Trophoblast cell (in vitro differentiated cells and primary cell): ENCODE results near the gene CRTC1.

Experiments used
- DNase-seq, 2 donors: peaks; one replicate each; pipeline ENCODE4 v3.0.0-alpha.2; 2016
- H2AFZ ChIP-seq: 2 replicates; pipeline ENCODE4 v1.6.1; 2013; ENCODE audit warnings: low read length, moderate library complexity, mild to moderate bottlenecking; ENCODE audit not compliant: insufficient read depth, poor library complexity
- H2AK5ac ChIP-seq: 2 replicates; pipeline ENCODE4 v1.6.1; 2013; ENCODE audit warnings: mild to moderate bottlenecking, low read length
- H2BK120ac ChIP-seq: 2 replicates; pipeline ENCODE4 v1.6.1; 2013; ENCODE audit warnings: low read length, mild to moderate bottlenecking, moderate library complexity; ENCODE audit not compliant: insufficient read depth, poor library complexity
- H2BK12ac ChIP-seq: 2 replicates; pipeline ENCODE4 v1.6.1; 2013; ENCODE audit warnings: mild to moderate bottlenecking, low read length, moderate library complexity
- H2BK5ac ChIP-seq: 2 replicates; pipeline ENCODE4 v1.6.1; 2013; ENCODE audit warnings: low read length, low read depth, moderate library complexity, mild to moderate bottlenecking; ENCODE audit not compliant: poor library complexity
- H3K14ac ChIP-seq: 2 replicates; pipeline ENCODE4 v1.6.1; 2013; ENCODE audit warnings: mild to moderate bottlenecking, low read length
- H3K18ac ChIP-seq: 2 replicates; pipeline ENCODE4 v1.6.1; 2013; ENCODE audit warnings: mild to moderate bottlenecking, low read length
- H3K23ac ChIP-seq: 2 replicates; pipeline ENCODE4 v1.6.1; 2013; ENCODE audit warnings: low read length
- H3K27ac ChIP-seq: 2 replicates; pipeline ENCODE4 v1.5.1; 2013; ENCODE audit warnings: low read depth, mild to moderate bottlenecking, inconsistent platforms, low read length, moderate library complexity
- H3K27me3 ChIP-seq: 2 replicates; pipeline ENCODE4 v1.6.1; 2013; ENCODE audit warnings: inconsistent platforms, mild to moderate bottlenecking, low read length, moderate library complexity; ENCODE audit not compliant: insufficient read depth
- H3K36me3 ChIP-seq, 2 experiments: 1 replicate in 1 of 2; 2 replicates in 1 of 2; pipeline ENCODE4 v1.6.1; 2013; ENCODE audit warnings: low read length in 2 of 2, mild to moderate bottlenecking in 2 of 2, moderate library complexity in 1 of 2; ENCODE audit not compliant: insufficient read depth in 2 of 2, control insufficient read depth in 1 of 2
- H3K4ac ChIP-seq: 2 replicates; pipeline ENCODE4 v1.6.1; 2013; ENCODE audit warnings: low read depth, mild to moderate bottlenecking, low read length, moderate library complexity
- H3K4me1 ChIP-seq, 2 experiments: 1 replicate in 1 of 2; 2 replicates in 1 of 2; pipeline ENCODE4 v1.6.1; 2013; ENCODE audit warnings: low read length in 2 of 2, mild to moderate bottlenecking in 2 of 2, moderate library complexity in 1 of 2; ENCODE audit not compliant: insufficient read depth in 2 of 2, control insufficient read depth in 1 of 2
- H3K4me2 ChIP-seq: 2 replicates; pipeline ENCODE4 v1.6.1; 2013; ENCODE audit warnings: inconsistent platforms, mild to moderate bottlenecking, low read length, moderate library complexity
- H3K4me3 ChIP-seq: 2 replicates; pipeline ENCODE4 v1.5.1; 2013; ENCODE audit warnings: mild to moderate bottlenecking, low read depth, low read length, inconsistent platforms
- H3K79me1 ChIP-seq: one replicate; pipeline ENCODE4 v1.6.1; 2013; ENCODE audit warnings: low read length
- H3K79me2 ChIP-seq: 2 replicates; pipeline ENCODE4 v1.6.1; 2013; ENCODE audit warnings: low read length, mild to moderate bottlenecking; ENCODE audit not compliant: control insufficient read depth, insufficient read depth, poor library complexity
- H3K9ac ChIP-seq: 2 replicates; pipeline ENCODE4 v1.6.1; 2013; ENCODE audit warnings: mild to moderate bottlenecking, low read length
- H3K9me3 ChIP-seq: 2 replicates; pipeline ENCODE4 v1.6.1; 2013; ENCODE audit warnings: low read depth, mild to moderate bottlenecking, control low read depth, inconsistent platforms, low read length; ENCODE audit not compliant: insufficient read depth
- H4K12ac ChIP-seq: 2 replicates; pipeline ENCODE4 v1.6.1; 2013; ENCODE audit warnings: low read depth, mild to moderate bottlenecking, low read length, moderate library complexity
- H4K8ac ChIP-seq: 2 replicates; pipeline ENCODE4 v1.6.1; 2013; ENCODE audit warnings: low read depth, mild to moderate bottlenecking, low read length, moderate library complexity
- H4K91ac ChIP-seq: one replicate; pipeline ENCODE4 v1.6.1; 2013; ENCODE audit warnings: low read depth, mild to moderate bottlenecking, low read length, moderate library complexity
- WGBS: extraction: QIAGEN DNeasy Blood & Tissue Kit; methylation state at CpG from one replicate; pipeline ENCODE4 v1.1.7; 2013; ENCODE audit warnings: missing lambda C conversion rate; ENCODE audit not compliant: insufficient read length, insufficient coverage; ENCODE audit errors: extremely low coverage; 5-methylcytosine and 5-hydroxymethylcytosine counted together

The CRTC1 gene

DNA sequence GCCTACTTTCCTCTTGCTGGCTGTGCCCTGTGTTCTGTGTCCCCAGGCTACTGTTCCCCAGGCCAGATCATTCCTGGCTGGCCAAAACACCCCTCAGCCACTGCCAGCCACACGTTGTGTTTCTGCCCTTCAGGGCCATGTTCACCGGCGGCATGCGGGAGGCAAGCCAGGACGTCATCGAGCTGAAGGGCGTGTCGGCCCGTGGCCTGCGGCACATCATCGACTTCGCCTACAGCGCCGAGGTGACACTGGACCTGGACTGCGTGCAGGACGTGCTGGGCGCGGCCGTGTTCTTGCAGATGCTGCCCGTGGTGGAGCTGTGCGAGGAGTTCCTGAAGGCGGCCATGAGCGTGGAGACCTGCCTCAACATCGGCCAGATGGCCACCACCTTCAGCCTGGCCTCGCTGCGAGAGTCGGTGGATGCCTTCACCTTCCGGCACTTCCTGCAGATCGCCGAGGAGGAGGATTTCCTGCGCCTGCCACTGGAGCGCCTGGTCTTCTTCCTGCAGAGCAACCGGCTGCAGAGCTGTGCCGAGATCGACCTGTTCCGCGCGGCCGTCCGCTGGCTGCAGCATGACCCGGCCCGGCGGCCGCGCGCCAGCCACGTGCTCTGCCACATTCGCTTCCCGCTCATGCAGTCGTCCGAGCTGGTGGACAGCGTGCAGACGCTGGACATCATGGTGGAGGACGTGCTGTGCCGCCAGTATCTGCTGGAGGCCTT lies 15.8 kb upstream of the CRTC1 start:
- Histone ChIP-seq H3K4ac (no peak overlapping the region), H3K4me1 (peaks cover 8 to 11% of the 10 kb centered on the region in 2 experiments), H2AFZ (no peak overlapping the region), H3K79me1 (no peaks in the 10 kb centered on the region), H3K4me3 (no peak overlapping the region), H2BK5ac (no peak overlapping the region), H3K27ac (no peak overlapping the region), H3K79me2 (no peaks in the 10 kb centered on the region), H4K91ac (no peak overlapping the region), H4K12ac (no peak overlapping the region), H2AK5ac (no peak overlapping the region), H3K23ac (no peak overlapping the region), H3K18ac (no peak overlapping the region), H3K9ac (no peak overlapping the region), H3K27me3 (no peaks in the 10 kb centered on the region), H3K9me3 (peaks cover 6% of the 10 kb centered on the region), H3K36me3 (peaks cover 12 to 16% of the 10 kb centered on the region in 2 experiments), H4K8ac (no peak overlapping the region), H2BK120ac (no peak overlapping the region), H3K4me2 (no peak overlapping the region), H2BK12ac (no peak overlapping the region), H3K14ac (no peak overlapping the region)
- DNase-seq: peak; percentile 97 to 98
- no CpG with 5 or more reads among the region's 55 CpGs for WGBS

DNA sequence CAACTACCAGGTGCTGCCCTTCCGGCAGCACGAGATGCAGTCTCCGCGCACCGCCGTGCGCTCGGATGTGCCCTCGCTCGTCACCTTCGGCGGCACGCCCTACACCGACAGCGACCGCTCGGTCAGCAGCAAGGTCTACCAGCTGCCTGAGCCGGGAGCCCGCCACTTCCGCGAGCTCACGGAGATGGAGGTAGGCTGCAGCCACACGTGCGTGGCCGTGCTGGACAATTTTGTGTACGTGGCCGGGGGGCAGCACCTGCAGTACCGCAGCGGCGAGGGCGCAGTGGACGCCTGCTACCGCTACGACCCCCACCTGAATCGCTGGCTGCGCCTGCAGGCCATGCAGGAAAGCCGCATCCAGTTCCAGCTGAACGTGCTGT lies 15.2 kb upstream of the CRTC1 start:
- Histone ChIP-seq H3K4me1 (peaks cover 3 to 6% of the 10 kb centered on the region in 2 experiments), H3K27me3 (no peaks in the 10 kb centered on the region), H3K27ac (no peak overlapping the region), H3K4me3 (peak overlapping the region; percentile 23), H3K9ac (no peak overlapping the region), H2BK12ac (no peak overlapping the region), H3K79me2 (no peaks in the 10 kb centered on the region), H3K36me3 (peaks cover 12 to 16% of the 10 kb centered on the region in 2 experiments), H3K4me2 (no peak overlapping the region), H3K4ac (no peak overlapping the region), H3K9me3 (peaks cover 6% of the 10 kb centered on the region), H3K23ac (no peak overlapping the region), H3K14ac (no peak overlapping the region), H2BK120ac (no peak overlapping the region), H2BK5ac (no peak overlapping the region), H2AK5ac (no peak overlapping the region), H2AFZ (no peak overlapping the region), H3K18ac (no peak overlapping the region), H4K12ac (no peak overlapping the region), H3K79me1 (no peaks in the 10 kb centered on the region), H4K8ac (no peak overlapping the region), H4K91ac (no peak overlapping the region)
- no peak for DNase-seq
- no CpG with 5 or more reads among the region's 38 CpGs for WGBS

DNA sequence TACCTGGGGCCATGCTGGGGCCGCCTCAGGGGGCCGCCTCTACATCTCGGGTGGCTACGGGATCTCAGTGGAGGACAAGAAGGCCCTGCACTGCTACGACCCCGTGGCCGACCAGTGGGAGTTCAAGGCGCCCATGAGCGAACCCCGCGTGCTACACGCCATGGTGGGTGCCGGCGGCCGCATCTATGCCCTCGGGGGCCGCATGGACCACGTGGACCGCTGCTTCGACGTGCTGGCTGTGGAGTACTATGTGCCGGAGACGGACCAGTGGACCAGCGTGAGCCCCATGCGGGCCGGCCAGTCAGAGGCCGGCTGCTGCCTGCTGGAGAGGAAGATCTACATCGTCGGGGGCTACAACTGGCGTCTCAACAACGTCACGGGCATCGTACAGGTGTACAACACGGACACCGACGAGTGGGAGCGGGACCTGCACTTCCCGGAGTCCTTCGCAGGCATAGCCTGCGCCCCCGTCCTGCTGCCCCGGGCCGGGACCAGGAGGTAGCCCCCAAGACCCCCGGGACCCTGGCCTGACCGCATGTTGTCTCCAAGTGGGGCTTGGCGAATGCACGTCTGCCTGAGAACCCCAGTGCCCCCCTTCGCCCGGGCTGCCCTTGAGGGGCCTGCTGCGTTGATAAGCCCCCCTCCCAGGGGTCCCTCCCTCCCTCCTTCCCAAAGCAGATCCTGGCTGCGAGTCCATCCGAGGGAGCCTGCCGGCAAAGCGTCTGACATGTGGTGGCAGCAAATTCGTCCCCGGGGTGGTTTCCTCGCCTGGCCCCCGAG lies 14.5 kb upstream of the CRTC1 start:
- H3K27me3 ChIP-seq: no peaks in the 10 kb centered on the region
- H2BK5ac ChIP-seq: no peak overlapping the region
- H3K4ac ChIP-seq: no peak overlapping the region
- H3K23ac ChIP-seq: no peak overlapping the region
- H2BK120ac ChIP-seq: no peak overlapping the region
- H3K4me2 ChIP-seq: no peak overlapping the region
- peaks cover 0 to 4% of the 10 kb centered on the region in 2 experiments for H3K4me1 ChIP-seq
- no peak overlapping the region for H4K8ac ChIP-seq
- DNase-seq: no peak
- H2AK5ac ChIP-seq: no peak overlapping the region
- no peaks in the 10 kb centered on the region for H3K79me2 ChIP-seq
- peaks cover 6% of the 10 kb centered on the region for H3K9me3 ChIP-seq
- no peak overlapping the region for H2AFZ ChIP-seq
- no peak overlapping the region for H3K14ac ChIP-seq
- no peak overlapping the region for H3K4me3 ChIP-seq
- H4K91ac ChIP-seq: no peak overlapping the region
- H3K27ac ChIP-seq: no peak overlapping the region
- no peaks in the 10 kb centered on the region for H3K79me1 ChIP-seq
- no peak overlapping the region for H3K18ac ChIP-seq
- WGBS: no CpG with 5 or more reads among the region's 58 CpGs
- H4K12ac ChIP-seq: no peak overlapping the region
- no peak overlapping the region for H3K9ac ChIP-seq
- no peak overlapping the region for H2BK12ac ChIP-seq
- H3K36me3 ChIP-seq: peaks cover 12 to 16% of the 10 kb centered on the region in 2 experiments

DNA sequence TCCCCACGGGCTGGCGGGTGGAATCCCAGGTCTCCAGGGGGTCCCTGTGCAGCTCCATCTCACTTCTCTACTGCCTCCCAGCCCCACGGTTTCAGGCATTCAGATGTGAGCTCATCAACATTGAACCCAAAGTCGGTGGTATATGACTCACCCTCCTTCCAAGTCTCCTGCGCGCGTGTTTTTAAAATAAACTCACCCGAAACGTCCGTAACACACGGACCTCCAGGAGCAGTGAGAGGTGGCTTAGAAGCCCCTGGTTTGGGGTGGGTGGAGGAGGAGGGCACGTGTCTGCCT lies 14.0 kb upstream of the CRTC1 start:
- Histone ChIP-seq H2BK120ac (no peak overlapping the region), H3K23ac (no peak overlapping the region), H2BK5ac (no peak overlapping the region), H3K9ac (no peak overlapping the region), H4K8ac (no peak overlapping the region), H3K27ac (no peak overlapping the region), H3K4me3 (no peak overlapping the region), H3K14ac (no peak overlapping the region), H4K91ac (no peak overlapping the region), H3K4me2 (no peak overlapping the region), H3K36me3 (peaks cover 12 to 16% of the 10 kb centered on the region in 2 experiments), H2AFZ (no peak overlapping the region), H2AK5ac (no peak overlapping the region), H3K4me1 (no peaks in the 10 kb centered on the region), H3K4ac (no peak overlapping the region), H4K12ac (no peak overlapping the region), H3K18ac (no peak overlapping the region), H2BK12ac (no peak overlapping the region), H3K27me3 (no peaks in the 10 kb centered on the region), H3K9me3 (peaks cover 6% of the 10 kb centered on the region), H3K79me2 (no peaks in the 10 kb centered on the region), H3K79me1 (no peaks in the 10 kb centered on the region)
- DNase-seq: no peak
- WGBS: no CpG with 5 or more reads among the region's 12 CpGs
